ENCODE results near the gene HSPD1. TPM values are rescaled to one million over a fixed set of nuclear protein-coding genes. Genes with fewer than 3 reads are reported as not detected.

HSPD1 gene
- total and polyA plus RNA-seq, 2 of the 13 experiments (the other 11 are each of a cell fraction or from before 2014, with no cell fraction given) = 685 to 2,610 TPM

DNA sequence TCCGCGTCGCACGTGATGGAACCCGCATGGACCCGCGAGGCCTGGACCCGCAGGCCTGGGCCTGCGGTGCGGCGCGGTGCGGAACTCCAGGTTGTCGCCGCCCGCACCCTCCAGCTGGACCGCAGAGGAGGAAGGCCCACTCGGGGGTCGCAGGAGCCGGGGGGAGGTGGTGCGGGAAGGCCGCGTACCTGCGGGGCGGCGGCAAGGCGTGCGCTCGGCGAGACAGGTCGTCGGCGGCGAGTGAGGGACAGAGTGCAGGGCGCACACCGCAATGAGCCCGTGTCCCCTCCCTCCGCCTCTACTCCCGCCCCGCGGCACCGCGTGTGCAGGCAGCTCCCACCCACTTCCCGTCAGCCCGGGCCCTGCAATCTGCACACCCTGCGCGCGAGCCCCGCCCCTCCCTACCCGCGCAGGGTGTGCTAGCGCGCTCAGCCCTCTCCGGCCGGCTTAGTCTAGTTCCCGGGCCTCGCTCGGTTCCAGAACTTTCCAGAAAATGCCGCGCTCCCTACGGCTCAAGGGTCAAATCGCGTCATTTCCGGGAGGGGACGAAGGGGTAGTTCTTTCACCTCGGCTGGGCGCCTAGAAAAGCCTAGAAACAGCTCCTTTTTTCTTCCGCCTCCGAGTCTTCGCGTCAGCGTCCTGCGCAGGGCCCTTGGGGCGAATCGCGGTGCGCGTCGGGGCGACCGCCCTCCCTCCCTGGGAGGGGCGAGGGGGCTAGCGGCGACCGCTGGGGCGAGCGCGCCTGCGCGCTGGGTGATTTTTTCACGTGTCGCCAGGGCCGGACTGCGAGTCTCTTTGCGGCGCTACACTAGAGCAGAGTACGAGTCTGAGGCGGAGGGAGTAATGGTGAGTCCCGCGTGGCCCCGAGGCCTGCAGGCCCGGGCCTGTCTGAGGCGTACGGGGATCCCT is at the start of gene HSPD1, which contains the start of gene HSPE1 (continued):
- TF ChIP-seq, protein P1, sequence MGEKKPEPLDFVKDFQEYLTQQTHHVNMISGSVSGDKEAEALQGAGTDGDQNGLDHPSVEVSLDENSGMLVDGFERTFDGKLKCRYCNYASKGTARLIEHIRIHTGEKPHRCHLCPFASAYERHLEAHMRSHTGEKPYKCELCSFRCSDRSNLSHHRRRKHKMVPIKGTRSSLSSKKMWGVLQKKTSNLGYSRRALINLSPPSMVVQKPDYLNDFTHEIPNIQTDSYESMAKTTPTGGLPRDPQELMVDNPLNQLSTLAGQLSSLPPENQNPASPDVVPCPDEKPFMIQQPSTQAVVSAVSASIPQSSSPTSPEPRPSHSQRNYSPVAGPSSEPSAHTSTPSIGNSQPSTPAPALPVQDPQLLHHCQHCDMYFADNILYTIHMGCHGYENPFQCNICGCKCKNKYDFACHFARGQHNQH (CRISPR knock-in tag; IDR thresholded peaks at IDR 0.05) = peak; percentile 98
- TF ChIP-seq TAF1 (CRISPR knock-in tag; IDR thresholded peaks at IDR 0.05) (peak; percentile 99), MEF2D (CRISPR knock-in tag; IDR thresholded peaks at IDR 0.05) (peak; percentile 94), HNF4A (CRISPR knock-in tag; IDR thresholded peaks at IDR 0.05) (peak; percentile 95), ZNF7 (CRISPR knock-in tag; IDR thresholded peaks at IDR 0.05) (peak; percentile 43; the same call in 1 of the 2 replicates), ZNF207 (IDR thresholded peaks at IDR 0.05; ENCODE audit: borderline replicate concordance) (no peak), PLRG1 (conservative IDR thresholded peaks at IDR 0.05) (no peak), ZFYVE20 (CRISPR knock-in tag; IDR thresholded peaks at IDR 0.05; ENCODE audit: borderline replicate concordance, low read depth) (peak; percentile 96), DMAP1 (CRISPR knock-in tag; IDR thresholded peaks at IDR 0.05) (peak; percentile 99), ZNF431 (CRISPR knock-in tag; IDR thresholded peaks at IDR 0.05; ENCODE audit: borderline replicate concordance, low read depth) (peak; percentile 98), ATM (IDR thresholded peaks at IDR 0.05; ENCODE audit: borderline replicate concordance) (no peak)
- TF ChIP-seq, protein P2, sequence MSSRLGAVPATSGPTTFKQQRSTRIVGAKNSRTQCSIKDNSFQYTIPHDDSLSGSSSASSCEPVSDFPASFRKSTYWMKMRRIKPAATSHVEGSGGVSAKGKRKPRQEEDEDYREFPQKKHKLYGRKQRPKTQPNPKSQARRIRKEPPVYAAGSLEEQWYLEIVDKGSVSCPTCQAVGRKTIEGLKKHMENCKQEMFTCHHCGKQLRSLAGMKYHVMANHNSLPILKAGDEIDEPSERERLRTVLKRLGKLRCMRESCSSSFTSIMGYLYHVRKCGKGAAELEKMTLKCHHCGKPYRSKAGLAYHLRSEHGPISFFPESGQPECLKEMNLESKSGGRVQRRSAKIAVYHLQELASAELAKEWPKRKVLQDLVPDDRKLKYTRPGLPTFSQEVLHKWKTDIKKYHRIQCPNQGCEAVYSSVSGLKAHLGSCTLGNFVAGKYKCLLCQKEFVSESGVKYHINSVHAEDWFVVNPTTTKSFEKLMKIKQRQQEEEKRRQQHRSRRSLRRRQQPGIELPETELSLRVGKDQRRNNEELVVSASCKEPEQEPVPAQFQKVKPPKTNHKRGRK (CRISPR knock-in tag; IDR thresholded peaks at IDR 0.05) = peak; percentile 84
- TF ChIP-seq, protein P3, sequence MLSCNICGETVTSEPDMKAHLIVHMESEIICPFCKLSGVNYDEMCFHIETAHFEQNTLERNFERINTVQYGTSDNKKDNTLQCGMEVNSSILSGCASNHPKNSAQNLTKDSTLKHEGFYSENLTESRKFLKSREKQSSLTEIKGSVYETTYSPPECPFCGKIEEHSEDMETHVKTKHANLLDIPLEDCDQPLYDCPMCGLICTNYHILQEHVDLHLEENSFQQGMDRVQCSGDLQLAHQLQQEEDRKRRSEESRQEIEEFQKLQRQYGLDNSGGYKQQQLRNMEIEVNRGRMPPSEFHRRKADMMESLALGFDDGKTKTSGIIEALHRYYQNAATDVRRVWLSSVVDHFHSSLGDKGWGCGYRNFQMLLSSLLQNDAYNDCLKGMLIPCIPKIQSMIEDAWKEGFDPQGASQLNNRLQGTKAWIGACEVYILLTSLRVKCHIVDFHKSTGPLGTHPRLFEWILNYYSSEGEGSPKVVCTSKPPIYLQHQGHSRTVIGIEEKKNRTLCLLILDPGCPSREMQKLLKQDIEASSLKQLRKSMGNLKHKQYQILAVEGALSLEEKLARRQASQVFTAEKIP (CRISPR knock-in tag; IDR thresholded peaks at IDR 0.05; ENCODE audit: borderline replicate concordance) = peak; percentile 91; the same call in 1 of the 2 replicates
- TF ChIP-seq, protein P4, sequence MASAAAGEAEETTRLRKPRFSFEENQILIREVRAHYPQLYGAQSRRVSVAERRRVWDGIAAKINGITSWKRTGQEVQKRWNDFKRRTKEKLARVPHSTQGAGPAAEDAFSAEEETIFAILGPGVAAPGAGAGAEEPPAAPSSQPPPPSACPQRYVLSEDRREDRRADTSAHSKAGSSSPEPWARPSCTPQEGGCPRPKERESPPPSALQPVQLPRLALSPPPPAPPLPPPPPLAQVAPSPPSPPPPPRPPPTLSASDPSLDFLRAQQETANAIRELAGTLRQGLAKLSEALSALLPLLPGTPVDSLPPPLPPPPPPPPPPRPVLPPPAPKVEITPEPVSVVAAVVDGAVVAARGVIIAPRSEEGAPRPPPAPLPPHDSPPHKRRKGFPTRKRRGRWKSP (CRISPR knock-in tag; IDR thresholded peaks at IDR 0.05) = peak; percentile 97
- TF ChIP-seq, protein P5, sequence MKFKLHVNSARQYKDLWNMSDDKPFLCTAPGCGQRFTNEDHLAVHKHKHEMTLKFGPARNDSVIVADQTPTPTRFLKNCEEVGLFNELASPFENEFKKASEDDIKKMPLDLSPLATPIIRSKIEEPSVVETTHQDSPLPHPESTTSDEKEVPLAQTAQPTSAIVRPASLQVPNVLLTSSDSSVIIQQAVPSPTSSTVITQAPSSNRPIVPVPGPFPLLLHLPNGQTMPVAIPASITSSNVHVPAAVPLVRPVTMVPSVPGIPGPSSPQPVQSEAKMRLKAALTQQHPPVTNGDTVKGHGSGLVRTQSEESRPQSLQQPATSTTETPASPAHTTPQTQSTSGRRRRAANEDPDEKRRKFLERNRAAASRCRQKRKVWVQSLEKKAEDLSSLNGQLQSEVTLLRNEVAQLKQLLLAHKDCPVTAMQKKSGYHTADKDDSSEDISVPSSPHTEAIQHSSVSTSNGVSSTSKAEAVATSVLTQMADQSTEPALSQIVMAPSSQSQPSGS (CRISPR knock-in tag; IDR thresholded peaks at IDR 0.05) = peak; percentile 95
- TF ChIP-seq, protein P6, sequence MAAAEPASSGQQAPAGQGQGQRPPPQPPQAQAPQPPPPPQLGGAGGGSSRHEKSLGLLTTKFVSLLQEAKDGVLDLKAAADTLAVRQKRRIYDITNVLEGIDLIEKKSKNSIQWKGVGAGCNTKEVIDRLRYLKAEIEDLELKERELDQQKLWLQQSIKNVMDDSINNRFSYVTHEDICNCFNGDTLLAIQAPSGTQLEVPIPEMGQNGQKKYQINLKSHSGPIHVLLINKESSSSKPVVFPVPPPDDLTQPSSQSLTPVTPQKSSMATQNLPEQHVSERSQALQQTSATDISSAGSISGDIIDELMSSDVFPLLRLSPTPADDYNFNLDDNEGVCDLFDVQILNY (CRISPR knock-in tag; conservative IDR thresholded peaks at IDR 0.05) = peak; percentile 94
- TF ChIP-seq, protein P7, sequence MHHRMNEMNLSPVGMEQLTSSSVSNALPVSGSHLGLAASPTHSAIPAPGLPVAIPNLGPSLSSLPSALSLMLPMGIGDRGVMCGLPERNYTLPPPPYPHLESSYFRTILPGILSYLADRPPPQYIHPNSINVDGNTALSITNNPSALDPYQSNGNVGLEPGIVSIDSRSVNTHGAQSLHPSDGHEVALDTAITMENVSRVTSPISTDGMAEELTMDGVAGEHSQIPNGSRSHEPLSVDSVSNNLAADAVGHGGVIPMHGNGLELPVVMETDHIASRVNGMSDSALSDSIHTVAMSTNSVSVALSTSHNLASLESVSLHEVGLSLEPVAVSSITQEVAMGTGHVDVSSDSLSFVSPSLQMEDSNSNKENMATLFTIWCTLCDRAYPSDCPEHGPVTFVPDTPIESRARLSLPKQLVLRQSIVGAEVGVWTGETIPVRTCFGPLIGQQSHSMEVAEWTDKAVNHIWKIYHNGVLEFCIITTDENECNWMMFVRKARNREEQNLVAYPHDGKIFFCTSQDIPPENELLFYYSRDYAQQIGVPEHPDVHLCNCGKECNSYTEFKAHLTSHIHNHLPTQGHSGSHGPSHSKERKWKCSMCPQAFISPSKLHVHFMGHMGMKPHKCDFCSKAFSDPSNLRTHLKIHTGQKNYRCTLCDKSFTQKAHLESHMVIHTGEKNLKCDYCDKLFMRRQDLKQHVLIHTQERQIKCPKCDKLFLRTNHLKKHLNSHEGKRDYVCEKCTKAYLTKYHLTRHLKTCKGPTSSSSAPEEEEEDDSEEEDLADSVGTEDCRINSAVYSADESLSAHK (CRISPR knock-in tag; IDR thresholded peaks at IDR 0.05; ENCODE audit: borderline replicate concordance) = no peak
